Bronchial epithelial cell (primary cell): Measurements from ENCODE around the gene CFAP47. TPM values are rescaled to one million over a fixed set of nuclear protein-coding genes. Genes with fewer than 3 reads are reported as not detected.
"Not testable (repeated sequence)": the region's sequence is repeated elsewhere in the genome, so short reads cannot be mapped to it uniquely, and the experiment has no call there.

Experiments used
- DNase-seq: peaks from one replicate; pipeline ENCODE4 v3.0.0-alpha.2; 2010; ENCODE audit warnings: low read depth
- FAIRE-seq: peaks from 2 replicates; lab custom pipeline; 2011; peaks lifted over from hg19 to GRCh38; lab: Jason Lieb, UNC
- H3K27me3 ChIP-seq: 2 replicates; pipeline ENCODE4 v1.5.1; 2011; ENCODE audit warnings: low read length; ENCODE audit not compliant: control insufficient read depth, insufficient read depth
- H3K36me3 ChIP-seq: 2 replicates; pipeline ENCODE4 v1.5.1; 2011; ENCODE audit warnings: low read length; ENCODE audit not compliant: control insufficient read depth, insufficient read depth
- H3K4me3 ChIP-seq: 2 replicates; pipeline ENCODE4 v1.5.1; 2011; ENCODE audit warnings: mild to moderate bottlenecking, low read depth, low read length, control low read depth
- total RNA-seq: library from RNA; depleted of rRNA; stranded (reverse); fragments of >200 nt; gene quantifications from 2 replicates; pipeline ENCODE4 v1.2.1, GENCODE V29; 2014
- TF ChIP-seq, protein P1 (sequence below): IDR thresholded peaks from 2 replicates; pipeline ENCODE4 v1.5.1; 2011; ENCODE audit warnings: mild to moderate bottlenecking, moderate library complexity, low read length, control low read depth, inconsistent platforms; ENCODE audit not compliant: insufficient read depth, severe bottlenecking

Gene CFAP47
- total RNA-seq, 1 donor from 2014 or later = not detected

DNA sequence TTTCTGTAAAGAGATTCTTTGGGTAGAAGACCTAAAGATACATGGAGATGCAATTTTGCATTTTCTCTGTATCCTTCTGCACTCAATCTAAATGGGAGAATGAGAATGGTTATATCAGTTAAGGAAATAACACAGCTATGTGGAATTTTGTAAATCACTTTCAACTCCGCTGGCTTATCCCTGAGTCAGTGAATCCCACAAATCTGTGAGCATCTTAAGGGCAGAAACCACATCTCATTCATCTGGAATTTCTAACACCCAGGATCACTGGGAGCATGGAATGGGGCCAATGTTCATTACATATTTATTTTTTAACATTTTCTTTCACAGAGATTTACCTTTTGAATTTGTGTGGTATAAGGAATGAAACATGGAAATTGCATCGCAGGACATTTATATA is 167.8 kb downstream of the CFAP47 start:
- Histone ChIP-seq H3K36me3 (no peaks in the 10 kb centered on the region), H3K27me3 (no peaks in the 10 kb centered on the region), H3K4me3 (no peak overlapping the region)
- TF ChIP-seq, protein P1, sequence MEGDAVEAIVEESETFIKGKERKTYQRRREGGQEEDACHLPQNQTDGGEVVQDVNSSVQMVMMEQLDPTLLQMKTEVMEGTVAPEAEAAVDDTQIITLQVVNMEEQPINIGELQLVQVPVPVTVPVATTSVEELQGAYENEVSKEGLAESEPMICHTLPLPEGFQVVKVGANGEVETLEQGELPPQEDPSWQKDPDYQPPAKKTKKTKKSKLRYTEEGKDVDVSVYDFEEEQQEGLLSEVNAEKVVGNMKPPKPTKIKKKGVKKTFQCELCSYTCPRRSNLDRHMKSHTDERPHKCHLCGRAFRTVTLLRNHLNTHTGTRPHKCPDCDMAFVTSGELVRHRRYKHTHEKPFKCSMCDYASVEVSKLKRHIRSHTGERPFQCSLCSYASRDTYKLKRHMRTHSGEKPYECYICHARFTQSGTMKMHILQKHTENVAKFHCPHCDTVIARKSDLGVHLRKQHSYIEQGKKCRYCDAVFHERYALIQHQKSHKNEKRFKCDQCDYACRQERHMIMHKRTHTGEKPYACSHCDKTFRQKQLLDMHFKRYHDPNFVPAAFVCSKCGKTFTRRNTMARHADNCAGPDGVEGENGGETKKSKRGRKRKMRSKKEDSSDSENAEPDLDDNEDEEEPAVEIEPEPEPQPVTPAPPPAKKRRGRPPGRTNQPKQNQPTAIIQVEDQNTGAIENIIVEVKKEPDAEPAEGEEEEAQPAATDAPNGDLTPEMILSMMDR = no peak
- DNase-seq = no peak
- no peak for FAIRE-seq

DNA sequence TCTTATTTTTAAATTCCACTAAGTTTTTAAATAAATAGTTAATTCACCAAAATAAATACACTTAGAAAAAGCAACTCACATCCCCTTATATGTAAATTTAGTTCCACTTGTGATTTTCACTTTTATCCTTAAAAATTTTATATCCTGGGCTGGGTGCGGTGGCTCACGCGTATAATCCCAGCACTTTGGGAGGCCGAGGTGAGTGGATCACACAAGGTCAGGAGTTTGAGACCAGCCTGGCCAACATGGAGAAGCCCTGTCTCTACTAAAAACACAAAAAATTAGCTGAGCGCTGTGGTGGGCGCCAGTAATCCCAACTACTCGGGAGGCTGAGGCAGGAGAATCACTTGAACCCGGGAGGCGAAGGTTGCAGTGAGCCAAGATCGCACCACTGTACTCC is 169.4 kb downstream of the CFAP47 start:
- not testable (repeated sequence) for H3K36me3 ChIP-seq, H3K4me3 ChIP-seq, FAIRE-seq, H3K27me3 ChIP-seq, DNase-seq

DNA sequence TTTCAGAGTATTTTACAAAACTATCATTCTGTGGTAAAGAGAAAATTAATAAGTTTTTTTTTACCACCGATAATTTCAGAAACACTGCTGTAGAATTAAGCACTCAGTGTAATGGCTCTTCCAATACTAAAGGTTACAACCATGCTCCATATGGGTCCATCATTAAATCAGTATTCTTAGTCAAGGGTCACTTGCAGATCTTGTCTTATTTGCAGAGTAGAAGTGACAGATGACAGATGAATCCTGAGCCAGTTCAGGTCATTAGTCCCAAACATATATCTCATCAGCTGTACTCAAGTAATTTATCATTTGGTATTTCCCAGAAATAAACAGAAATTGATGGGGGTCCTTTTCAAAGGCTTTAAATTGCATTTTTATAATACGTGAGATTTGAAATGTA is 182.9 kb downstream of the CFAP47 start:
- FAIRE-seq = no peak

DNA sequence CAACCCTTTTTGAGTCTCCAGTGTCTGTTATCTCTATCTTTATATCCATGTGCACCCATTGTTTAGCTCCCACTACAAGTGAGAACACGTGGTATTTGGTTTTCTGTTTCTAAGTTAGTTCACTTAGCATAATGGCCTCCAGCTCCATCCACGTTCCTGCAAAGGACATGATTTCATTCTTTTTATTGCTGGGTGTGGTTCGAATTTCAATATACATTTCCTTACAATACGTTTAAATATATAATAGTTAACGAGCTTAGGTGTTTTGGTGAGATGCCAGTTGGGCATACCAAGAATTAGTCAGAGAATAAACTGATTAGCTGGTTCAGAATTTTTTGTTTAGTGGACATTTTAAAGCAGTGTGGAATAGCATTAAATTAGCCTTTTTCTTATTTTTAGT is 196.7 kb downstream of the CFAP47 start:
- Histone ChIP-seq H3K4me3 (no peak overlapping the region), H3K36me3 (no peaks in the 10 kb centered on the region), H3K27me3 (no peaks in the 10 kb centered on the region)
- DNase-seq = no peak
- TF ChIP-seq, protein P1 = no peak
- FAIRE-seq = no peak

More for the DNA sequence above, 182.9 kb downstream of the CFAP47 start:
- TF ChIP-seq, protein P1 = no peak
- Histone ChIP-seq H3K27me3 (no peaks in the 10 kb centered on the region), H3K4me3 (no peak overlapping the region), H3K36me3 (no peaks in the 10 kb centered on the region)
- DNase-seq = no peak

DNA sequence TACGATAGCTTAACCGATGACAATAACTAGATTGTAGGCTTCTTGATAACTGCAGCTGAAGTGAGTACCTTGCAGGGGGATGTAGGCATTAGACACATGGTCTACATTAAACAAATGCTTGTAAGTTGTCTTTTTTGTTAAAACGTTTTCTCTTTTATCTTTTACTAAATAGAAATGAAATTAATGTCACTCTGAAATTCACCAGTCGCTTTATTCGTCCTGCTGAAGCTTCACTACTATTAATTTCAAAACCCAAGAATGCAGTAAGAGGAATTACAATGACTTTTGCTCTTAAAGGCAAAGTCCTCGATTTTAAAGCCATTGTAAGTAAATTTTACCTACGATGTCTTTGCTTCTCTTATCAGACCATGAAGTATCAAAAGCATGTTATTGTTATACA is 239.7 kb downstream of the CFAP47 start:
- DNase-seq (no peak), FAIRE-seq (no peak)
- TF ChIP-seq, protein P1 = no peak
- no peaks in the 10 kb centered on the region for H3K36me3 ChIP-seq
- H3K27me3 ChIP-seq = no peaks in the 10 kb centered on the region
- H3K4me3 ChIP-seq = no peak overlapping the region

DNA sequence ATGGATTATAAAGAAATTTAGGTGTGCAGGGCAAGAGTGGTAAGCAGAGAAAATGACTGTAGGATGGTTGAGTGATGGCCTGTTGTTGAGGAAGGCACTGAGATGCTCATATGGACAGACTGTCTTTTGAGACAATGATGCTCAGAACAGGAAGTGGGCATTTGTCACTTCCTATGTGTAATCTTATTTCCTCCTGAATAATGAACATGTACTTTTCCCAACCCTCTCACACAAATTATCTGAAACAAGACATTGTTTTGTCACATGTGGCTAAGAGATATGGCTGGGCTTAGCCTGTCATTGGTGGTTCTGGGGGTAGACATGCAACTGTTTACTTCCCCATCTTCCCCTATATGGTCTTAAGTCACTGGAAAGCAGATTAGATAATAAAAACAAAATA is 240.5 kb downstream of the CFAP47 start:
- TF ChIP-seq, protein P1 = no peak
- H3K36me3 ChIP-seq = no peaks in the 10 kb centered on the region
- no peak overlapping the region for H3K4me3 ChIP-seq
- H3K27me3 ChIP-seq = no peaks in the 10 kb centered on the region
- no peak for FAIRE-seq
- DNase-seq = peak; percentile 3
